Activated CD4-positive, alpha-beta T cell treated with anti-CD3 and anti-CD28 coated beads, Interleukin-2, Interleukin-6, amounts not matched to agents 100 ng/mL and 50 ng/mL, durations not matched to agents 16 hours and 8 hours (primary cell): ENCODE results near the gene LHX8.
"Not testable (repeated sequence)": the region's sequence is repeated elsewhere in the genome, so short reads cannot be mapped to it uniquely, and the experiment has no call there.

Experiments used
- DNase-seq: peaks from one replicate; pipeline ENCODE4 v3.0.0-alpha.2; 2020

The LHX8 gene

DNA sequence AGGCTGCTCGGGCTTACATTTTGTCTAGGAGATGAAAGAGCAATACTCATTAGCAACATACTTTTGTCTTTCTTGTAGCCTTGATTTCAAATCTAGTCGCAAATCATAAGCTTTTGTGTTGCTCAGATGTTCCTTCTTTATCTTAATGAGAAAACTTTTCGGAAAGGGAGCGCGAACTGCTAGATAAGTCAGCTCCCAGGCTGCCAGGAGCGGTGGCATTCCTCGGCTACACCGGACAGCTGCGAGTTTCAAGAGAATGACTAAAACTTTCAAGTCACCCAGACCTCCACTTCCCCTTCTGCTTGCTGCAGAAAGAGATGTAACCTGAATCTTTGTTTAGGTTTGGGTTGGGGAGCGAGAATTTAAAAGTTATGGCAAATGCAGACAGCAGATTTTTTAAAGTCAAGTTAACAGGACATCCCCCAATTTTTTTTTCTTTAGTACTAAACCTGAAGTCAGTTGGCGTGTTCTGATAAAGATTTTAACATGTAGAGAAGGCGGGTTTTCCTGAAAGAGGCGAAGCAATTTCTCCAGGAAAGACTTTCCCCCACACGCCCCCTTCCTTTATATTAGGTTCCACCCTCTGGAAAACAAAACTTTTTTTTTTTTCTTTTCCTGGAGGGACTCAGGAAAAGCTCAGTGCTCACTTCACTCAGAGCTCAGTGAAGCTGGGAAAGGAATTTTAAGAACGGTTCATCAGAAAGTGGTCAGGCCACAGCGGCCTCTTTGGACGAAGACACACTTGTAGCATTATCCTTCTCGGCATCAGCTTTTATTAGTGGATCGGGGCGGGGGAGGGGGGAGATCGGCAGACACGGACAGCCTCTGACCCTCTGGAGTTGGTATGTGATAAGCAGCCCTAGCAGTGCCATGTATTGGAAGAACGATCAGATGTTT is at the start of gene LHX8:
Gene LHX8 (plus strand): TSS at position 639 of the 897 bp plus-strand sequence. CDS start 2,227 bp downstream, outside the sequence.
- DNase-seq = no peak

DNA sequence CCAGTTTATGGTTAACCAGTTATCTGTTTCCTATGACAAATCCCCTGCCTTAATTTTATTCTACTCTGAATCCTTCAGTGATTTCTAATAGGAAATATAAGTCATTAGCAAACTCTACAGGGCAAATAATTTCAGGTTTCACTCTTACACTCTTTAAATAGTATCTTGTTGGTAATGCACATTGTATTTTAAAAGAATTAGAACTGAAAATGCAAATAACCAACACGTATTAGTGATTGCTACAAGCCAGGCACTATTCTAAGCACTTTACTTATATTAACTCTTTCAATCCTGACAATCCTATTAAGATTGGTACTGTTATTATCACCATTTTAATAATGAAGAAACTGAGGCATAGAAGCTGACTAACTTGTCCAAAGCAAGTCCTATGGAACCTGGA is 48.3 kb upstream of the LHX8 start:
- no peak for DNase-seq

DNA sequence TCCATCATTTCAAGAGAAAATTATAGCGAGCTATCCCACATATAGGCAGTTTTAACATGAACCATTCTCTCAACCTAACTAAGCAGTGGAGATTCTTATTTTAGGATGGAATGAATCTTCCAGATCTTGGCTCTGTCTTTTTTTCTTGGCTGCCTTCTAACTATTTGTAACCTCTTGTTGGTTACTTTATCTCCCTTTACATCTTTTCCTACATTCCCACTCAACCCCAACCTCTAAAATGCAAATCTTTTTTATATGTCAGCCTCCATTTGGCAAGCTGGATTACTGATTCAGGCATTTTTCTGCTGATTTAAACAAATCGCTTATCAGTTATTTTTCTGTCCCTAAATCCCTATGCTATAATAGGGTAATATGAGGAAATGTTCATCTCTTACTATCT is 46.9 kb upstream of the LHX8 start:
- DNase-seq = no peak

DNA sequence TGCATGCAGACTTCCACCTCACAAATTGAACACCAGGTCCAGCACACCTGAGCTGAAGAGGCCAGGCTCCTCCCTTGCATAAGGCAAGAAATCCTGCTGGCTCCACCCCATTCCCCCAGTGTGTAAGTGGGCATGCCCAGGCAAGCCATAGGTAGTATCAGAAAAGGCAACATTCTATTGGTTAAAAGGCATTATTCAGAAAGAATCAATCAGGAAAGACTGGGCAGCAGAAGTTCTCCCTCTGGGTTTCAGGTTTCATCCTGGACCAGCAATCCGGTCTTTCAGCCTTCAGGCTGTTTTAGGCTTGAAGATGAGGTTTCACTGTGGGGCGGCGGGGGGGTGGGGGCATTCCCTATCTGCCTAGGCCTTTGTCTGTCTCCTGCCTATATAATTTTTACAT is 42.0 kb upstream of the LHX8 start:
- no peak for DNase-seq

DNA sequence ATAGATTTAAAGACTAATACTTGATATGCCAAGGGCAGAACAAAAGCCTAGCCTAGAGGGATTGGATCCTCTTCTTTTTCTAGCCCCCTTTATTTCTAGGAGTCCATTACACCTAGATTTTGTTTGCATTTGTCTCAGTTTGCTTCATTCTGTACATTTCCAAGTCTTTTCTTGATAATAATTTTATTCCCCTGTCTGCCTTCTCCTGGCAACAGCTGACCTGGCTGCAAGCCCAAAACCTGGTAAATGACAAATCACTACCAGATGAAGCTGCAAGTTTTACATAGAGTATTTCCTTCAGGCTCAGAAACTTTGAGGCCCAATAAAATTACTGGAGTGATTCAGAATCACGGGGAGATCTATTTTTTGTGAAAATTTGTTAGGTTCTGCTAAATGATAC is 36.5 kb upstream of the LHX8 start:
- no peak for DNase-seq

DNA sequence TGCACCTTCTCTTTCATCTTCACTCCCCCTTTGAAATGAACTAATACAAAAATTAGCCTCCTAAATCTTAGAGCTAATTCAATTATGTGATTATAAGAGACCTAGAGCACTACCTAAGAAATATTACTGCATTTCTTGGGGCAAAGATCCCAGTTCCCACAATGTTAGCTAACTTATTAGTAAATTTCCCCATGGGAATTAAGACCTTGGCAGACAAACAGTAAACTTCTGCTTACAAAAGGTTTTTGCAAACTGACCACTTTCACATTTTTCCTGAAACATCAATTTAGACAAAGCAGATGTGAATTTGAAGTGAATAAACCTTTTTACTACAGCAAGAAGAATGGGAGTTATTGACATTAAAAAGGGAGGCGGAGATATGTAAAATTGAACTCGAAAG is 34.6 kb upstream of the LHX8 start:
- DNase-seq = no peak

DNA sequence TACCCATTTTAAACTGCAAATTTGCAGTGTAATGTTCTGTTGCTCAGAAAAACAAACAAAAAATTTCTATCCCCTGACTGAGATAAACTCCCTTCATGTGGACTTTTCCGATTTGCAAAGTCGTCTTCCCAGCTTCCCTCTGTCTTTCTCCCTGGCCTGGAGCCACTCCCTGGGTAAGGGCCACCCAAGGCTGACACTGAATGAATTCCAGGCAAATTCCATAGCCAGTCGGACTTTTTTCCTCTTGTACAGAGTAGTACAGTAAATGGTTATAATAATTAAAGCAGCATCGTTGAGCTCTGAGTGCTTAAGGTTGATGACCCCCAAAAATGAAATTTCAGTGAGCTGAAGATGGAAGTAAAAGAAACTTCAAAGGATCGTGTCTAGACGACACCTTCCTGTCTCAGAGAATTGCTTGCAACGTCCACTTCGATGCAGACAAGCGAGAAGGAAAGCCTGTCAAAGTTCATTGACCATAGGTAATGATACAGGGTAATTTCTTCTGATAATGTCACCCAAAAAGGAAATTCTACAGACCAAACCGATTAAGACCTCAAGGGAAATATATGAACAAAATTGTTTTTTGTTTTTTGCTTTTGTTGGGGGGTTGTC is 33.6 kb upstream of the LHX8 start:
- DNase-seq = no peak

DNA sequence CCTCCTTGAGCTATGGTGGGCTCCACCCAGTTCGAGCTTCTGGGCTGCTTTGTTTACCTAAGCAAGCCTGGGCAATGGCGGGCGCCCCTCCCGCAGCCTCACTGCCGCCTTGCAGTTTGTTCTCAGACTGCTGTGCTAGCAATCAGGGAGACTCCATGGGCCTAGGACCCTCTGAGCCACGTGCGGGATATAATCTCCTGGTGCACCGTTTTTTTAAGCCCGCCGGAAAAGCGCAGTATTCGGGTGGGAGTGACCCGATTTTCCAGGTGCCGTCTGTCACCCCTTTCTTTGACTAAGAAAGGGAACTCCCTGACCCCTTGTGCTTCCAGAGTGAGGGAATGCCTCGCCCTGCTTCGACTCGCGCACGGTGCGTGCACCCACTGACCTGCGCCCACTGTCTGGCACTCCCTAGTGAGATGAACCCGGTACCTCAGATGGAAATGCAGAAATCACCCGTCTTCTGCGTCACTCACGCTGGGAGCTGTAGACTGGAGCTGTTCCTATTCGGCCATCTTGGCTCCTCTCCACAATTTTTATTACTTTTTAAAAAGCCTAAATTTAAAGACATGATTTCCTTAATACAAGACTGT is 21.7 kb upstream of the LHX8 start:
- DNase-seq = not testable (repeated sequence)

DNA sequence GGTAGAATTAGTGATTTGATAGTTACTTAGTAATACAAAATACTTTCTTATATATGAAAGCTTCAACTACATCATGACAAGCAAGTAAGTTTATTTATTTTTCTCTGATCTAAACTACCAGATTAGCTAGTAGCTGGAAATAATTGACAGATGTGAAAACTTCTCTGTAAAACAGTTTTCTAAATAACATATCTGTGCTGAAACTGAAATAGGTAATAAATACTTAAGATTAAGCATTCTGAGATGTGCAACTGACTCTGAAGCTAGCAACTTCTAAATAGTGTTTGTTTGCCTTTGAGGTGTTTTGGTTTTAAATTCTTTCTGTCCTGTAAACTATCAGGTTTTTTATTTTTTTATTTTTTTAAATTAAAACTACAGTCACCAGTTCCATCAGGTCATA is 18.5 kb upstream of the LHX8 start:
- no peak for DNase-seq

DNA sequence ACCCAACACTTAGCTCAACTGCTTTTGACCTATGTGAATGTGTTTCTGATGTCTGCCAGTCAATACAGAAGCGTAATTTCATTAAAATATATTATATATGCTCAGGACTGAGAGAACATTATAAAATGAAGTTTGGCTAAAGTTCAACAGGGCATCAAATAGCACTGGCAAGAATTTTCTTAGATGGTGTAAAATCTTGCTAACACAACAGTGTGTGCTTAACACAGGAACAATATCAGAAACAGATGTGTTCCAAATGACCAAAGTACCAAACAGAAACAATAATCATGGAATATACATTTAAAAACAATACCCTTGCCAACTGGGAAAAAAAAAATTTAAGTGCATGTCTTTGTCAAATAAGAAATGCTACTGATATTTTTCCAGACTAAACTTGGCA is 10.4 kb upstream of the LHX8 start:
- DNase-seq = no peak

DNA sequence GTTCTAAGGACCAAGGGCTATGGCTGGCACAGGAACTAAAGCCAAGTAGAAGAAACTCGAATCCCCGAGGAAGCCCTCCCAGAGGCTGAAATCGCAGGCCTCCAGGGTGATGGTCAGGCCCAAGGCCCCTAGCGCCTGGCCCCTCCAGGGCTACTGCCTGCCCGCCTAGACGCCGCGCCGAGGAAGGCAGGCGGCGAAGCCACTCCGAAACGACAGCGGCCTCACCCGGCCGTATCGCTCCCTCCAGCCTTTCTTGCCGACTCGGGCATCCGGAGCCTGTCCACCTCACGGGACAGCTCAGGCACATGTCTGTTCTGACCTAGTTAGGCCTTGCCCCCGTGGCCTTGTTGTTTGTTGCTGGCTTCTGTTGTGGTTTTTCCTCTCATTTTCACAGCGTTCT is 9.7 kb upstream of the LHX8 start:
- no peak for DNase-seq

DNA sequence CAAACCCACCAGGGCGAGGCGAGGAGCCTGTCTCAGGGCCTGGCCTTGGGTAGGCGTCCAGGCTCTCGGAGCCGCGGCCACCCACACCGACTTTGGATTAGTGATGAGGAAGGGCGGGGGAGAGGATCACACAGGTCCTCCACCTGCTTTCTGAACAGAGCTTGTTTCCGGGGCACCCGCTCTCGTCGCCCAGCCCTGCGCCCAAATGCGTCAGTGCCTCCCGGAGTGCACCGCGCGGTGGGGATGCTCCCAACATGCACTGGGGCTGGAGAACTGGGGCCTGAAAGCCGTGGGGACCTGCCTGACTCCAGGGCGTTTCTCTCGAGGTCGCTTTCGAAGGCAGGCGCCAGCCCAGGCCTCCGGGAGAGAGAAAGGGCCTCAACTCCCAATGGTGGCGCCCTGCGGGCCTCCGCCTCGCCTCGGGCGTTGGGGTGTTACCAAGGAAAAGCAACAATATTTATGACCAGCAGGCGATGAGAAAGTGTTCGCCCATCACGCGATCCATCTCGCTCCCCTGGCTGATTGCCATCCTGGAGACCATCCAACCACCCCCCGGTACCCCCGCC is 8.9 kb upstream of the LHX8 start:
- DNase-seq = no peak

DNA sequence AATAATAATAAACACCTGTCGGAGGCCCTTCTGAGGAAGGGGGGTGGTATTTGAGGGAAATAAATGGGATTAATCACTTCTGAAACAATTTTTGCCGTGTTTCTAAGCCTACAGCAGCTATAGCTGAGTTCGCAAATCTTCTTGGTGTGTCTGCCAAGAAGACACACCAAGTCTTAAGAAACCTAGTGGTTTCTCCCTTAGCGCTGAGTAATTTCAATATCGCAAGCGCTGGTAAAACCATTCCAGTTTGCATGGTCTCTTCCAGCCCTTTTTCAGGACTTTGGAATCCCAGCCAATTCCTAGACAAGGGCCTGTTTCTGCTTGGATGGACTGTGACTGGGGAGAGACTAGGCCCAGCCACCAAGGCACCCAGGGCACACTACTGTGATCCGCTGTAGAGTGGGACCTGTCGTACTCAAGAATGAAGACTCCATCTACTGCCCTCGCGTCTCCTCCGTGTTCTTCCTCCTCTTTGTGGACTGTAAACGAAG is 7.5 kb upstream of the LHX8 start:
- DNase-seq = no peak

DNA sequence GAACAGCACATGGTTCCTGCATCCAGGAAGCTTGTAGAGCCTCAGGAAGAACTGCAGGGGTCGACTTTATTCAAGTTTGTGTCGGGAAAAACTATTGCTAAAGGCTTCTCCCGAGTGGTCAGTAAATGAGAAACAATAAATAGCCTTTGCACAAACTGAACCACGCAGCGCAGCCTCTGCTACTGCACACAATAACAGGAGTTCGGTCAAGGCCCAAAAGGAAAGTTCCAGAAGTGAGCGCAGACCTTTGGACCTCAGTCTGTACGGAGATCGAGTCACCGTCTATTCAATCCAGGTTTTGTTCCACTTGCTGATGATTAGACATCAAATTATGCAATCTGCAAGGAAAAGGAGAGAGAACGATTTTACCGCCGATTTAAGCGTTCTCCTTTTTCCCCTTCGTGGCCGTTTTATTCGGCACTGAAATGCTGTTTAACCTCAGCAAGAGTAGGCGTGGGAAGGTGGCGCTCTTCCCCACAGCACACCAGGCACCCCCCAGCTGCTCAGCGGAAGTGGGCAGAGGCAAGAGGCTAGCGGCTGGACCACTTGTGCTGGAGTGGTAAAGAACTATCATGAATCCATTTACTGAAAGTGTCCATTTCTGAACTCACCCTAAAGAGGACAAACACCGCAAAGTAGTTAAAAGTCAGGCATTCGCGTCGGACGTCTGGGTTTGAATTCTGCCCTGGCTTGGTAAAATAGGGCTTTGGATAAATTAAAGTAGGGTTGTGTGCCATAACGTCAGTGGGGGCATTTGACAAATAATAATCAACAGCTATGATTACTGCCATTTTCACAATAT is 6.1 kb upstream of the LHX8 start:
- DNase-seq = no peak

DNA sequence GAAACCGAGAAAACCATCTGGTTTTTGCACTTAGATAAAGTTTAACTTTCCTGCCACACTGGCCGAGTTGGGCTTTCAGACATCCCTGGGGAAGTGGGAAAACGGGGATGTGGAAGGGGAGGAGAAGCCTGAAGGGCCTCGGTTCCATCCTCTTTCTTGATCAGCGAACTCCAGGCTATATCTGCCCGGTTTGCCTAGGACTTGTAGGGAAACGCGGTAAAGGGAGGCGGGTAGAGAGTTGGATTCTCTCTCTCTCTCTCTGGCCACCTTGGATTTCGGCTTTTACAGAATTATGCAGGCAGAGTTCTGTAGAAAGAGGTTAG is 4.6 kb upstream of the LHX8 start:
- no peak for DNase-seq

DNA sequence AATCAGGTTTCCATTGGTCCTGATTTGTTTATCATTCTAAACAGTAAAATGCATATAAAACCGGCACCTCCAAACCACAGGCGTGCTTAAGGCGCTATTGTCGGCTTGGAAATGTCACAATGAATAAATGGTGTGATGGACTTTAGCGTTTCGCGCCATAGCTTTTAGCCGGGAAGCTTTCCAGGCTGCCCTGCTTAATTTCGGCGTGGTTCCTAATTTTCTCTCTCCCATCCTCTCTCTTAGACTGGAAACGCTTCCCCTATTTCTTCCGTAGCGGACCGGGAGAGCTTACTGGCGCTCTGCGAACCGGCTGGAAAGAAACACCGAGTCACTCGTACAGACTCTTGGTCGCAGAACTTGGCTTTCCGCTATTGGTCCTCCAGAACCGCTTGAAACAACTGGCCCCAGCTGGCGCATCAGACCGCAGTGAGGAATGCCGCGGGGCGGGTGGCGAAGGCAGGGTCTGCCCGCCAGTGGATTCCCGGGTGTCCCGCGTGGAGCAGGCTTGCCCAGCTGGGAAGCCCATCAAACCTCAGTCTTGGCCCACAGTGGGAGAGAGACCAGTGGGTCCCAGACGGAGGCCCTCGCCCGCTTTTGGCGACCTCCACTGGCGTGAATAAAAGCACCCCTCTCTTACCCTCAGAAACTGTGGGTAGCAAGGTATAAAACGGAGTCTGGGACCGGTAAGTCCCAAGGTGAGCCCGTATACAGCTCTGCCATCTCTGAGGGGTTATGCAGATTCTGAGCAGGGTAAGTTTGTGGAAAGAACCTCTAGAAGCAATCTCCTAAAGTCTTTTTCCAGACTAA is 4.0 kb upstream of the LHX8 start:
- no peak for DNase-seq

DNA sequence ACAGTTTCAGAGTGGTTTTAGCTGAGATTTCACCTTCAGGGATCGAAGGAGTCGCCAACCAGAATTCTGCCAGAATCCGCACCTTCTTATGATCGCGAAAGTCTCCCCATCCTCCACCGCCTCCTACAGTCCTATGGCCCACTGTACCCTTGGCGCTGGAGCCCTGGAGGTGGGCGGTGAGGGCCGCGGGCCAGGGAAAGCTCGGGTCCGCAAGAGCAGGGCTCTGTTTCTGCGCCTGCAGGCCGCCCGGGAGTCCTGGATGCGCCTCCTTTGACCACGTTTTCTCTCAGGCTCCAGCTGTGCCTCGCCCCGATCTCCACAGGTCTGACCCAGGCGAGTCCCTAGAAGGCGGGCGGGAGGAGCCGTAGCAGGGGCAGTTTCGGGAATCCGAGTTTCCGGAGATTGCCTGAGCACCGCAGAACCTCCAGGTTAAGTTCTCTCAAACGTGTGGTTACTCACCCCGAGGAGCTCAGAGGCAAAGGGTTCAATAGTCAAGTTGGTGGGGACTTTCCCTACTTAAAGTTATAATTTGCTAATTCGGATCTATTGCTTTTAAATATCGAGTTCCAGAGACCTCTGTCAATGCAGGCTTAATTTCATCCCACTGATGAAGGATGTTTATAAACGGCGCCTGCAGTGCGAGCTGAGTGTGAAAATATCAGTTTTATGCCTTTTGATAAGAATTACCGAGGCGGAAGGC is 3.2 kb upstream of the LHX8 start:
- no peak for DNase-seq

DNA sequence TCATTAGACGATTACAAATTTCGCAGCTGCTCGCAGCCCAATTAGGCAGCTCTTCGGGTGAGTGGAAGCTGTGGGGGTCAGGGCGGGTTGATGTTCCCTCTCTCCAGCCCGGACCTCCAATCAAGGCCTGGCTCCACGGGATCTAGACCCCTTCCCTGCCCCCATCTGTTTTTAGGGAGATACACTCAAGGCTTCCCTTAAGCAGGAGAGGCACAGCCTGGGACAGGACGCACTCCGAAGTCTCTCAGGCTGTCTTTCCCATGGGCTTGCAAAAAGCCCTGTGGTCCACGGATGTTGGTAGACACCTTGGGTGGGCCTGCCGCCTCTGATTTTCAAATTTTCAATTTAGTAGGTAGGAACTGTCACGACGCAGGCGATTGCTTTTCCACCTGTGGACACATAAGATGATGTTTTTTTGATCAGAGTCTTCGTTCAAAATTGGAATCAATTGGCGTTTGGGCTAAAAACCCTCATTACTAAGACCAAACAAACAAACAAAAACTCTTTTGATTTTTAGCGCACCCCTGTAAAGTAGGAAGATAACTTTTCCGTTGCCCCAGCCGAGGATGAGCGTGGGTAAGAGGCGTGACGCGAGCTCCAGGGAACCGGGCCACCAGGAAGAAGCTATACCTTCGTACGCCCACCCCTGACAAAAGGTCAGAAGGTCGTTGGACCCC is 2.5 kb upstream of the LHX8 start:
- DNase-seq = no peak

DNA sequence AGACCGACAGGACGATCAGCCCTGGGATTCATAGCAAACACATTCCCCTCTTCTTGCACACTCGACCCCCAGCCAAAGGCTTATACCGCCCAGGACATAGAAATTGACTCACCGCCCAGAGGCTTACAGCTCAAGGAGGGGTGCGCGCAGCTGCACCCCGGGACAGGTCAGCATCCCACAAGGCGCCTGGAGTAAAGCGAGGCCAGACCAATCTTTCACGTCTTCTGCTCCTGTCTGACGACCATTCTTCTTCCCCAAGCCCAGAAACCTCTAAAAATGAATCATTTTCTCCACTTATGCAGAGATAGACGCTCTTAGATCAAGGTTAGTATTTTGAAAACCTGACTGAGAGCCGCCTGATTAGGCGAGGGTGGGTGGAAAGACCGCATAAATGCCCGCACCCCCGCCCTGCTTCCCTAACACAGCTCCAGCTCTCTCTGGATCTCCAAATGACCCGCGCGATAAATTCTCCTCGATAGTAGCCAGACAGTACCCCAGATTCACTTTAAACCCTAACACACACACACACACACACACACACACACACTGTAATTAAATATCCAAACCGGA is 1.9 kb upstream of the LHX8 start:
- DNase-seq = no peak

DNA sequence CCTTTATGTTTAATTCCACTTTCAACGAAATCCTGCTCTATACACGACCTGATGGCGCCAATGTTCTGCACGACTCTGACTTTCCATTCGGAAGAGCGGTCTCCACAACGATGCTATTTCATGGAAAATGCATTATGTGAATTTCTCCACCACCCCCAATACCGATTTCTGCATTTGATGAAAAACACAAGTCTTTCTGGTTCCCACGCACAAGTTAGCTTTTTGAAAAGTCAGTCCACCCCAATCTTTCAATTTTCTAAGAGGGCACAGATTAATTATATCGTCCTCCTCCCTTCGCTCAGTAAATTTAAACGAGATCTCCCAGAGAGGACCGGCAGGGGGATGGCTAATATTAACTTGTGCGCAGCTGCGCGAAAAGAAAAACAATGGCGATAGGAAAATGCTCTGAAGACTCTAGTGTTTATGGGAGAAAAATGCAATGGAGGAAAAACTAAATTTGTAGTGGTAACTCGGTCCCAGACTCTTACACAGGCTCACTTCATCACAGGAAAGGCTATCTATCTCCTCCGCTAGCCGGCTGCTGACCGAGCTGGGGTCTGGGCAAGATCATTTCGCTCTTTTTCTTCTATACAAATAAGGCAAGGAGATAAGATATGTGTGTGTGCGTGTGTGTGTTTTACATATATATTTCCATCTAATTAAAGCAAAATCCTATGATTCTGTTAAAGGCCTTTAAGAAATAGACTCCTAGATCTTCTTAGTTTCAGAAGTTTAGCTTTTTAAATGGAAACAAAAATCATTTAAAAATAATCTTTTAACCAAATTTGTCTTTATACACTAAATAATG is 1.2 kb upstream of the LHX8 start:
- DNase-seq = no peak
